NCI-H1417 (cell line): ENCODE data around the gene RAPGEF4.
A peak's percentile ranks its signal among the peaks of the same experiment; 100 is the strongest.
"Not testable (repeated sequence)": the region's sequence is repeated elsewhere in the genome, so short reads cannot be mapped to it uniquely, and the experiment has no call there.

Experiments
- DNase-seq, 3 experiments: peaks; one replicate each; lab custom pipeline; 2025; lab: John Stamatoyannopoulos, UW

The RAPGEF4 gene

DNA sequence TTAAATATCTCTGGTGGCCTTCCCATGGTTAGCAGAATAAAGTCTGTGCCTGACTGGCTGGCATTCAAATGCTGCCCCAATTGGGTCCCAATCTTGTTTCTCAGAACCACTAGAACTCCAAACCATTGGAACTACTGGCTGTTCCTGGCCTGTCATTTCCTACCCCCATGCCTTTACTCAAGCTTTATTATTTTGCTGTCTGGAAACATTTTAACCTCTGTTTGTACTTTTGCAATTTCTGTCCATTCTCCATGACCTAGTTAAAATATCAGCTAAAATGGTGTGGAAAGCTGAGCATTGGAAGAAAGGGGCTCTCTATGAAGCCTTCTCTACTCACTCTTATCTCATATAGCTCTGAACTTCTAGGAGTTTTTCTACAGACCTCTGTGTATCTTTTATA lies 38.7 kb downstream of the RAPGEF4 start:
- DNase-seq, result no peak

- no peak for DNase-seq
Observed at GRCh38 chr2:172775319-172775718, 39.7 kb downstream of the RAPGEF4 start.

GRCh38 chr2:172777431-172777830 lies 41.8 kb downstream of the RAPGEF4 start:
- no peak for DNase-seq

GRCh38 chr2:172782506-172783164 lies 47.0 kb downstream of the RAPGEF4 start:
- no peak for DNase-seq

GRCh38 chr2:172783165-172783898 lies 47.7 kb downstream of the RAPGEF4 start:
- no peak for DNase-seq

- DNase-seq, result no peak
Observed at GRCh38 chr2:172788871-172789270, 53.2 kb downstream of the RAPGEF4 start.

GRCh38 chr2:172790404-172790803 lies 54.8 kb downstream of the RAPGEF4 start:
- peak in 1 of 3 experiments; percentile 1 for DNase-seq

- DNase-seq, result no peak
Observed at GRCh38 chr2:172791953-172792352, 56.3 kb downstream of the RAPGEF4 start.

- DNase-seq, result no peak
Observed at GRCh38 chr2:172792711-172793110, 57.1 kb downstream of the RAPGEF4 start.

DNA sequence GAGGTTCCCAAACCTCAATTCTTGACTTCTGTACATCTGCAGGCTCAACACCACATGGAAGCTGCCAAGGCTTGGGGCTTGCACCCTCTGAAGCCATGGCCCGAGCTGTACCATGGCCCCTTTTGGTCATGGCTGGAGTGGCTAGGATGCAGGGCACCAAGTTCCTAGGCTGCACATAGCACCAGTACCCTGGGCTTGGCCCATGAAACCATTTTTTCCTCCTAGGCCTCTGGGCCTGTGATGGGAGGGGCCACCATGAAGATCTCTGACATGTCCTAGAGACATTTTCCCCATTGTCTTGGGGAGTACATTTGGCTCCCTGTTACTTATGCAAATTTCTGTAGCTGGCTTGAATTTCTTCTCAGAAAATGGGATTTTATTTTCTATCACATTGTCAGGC lies 67.7 kb downstream of the RAPGEF4 start:
- not testable (repeated sequence) for DNase-seq

GRCh38 chr2:172804423-172804822 lies 68.8 kb downstream of the RAPGEF4 start:
- DNase-seq, result no peak

DNA sequence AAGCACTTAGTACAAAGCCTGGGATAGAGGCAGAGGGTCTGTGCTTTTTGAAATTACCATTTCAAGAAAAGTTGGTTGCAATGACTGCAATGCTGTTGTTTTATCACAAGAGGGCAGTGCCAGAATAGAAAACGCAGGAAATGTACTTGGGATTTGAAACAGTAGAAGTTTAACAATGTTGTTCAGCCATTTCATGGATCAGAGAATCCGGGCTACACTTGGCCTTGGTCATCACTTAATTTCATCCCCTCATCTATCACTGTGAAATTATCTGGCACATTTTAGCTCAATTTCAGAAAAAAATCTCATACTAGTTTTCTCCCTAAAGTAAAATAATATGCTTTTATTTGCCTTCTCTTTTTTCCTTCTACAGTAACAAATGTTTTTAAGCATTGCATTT lies 70.8 kb downstream of the RAPGEF4 start:
- DNase-seq, result peak in 2 of 3 experiments; percentile 21 to 53

DNA sequence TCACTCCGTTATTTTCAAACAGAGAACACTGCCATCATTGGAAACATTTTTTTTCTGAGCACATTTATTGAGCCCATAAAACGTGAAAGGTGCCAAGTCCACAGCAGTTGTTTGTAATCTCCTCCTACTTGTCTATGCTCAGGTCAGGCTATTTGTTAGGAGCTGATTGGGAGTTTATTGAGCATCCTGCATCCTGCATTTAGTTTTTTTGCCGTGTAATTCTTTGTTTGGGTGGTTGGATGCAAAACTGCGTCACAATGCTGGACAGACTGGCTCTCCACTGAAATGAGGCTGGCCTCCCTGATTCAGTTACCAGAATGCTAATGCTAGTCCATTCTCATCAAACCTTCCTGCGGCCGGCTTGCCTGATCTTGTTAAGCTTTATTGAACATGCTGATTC lies 71.4 kb downstream of the RAPGEF4 start:
- DNase-seq, result peak in 1 of 3 experiments; percentile 7

- DNase-seq, result peak in 2 of 3 experiments; percentile 8 to 69
Observed at GRCh38 chr2:172808156-172808555, 72.5 kb downstream of the RAPGEF4 start.

GRCh38 chr2:172811027-172811426 lies 75.4 kb downstream of the RAPGEF4 start:
- no peak for DNase-seq

DNA sequence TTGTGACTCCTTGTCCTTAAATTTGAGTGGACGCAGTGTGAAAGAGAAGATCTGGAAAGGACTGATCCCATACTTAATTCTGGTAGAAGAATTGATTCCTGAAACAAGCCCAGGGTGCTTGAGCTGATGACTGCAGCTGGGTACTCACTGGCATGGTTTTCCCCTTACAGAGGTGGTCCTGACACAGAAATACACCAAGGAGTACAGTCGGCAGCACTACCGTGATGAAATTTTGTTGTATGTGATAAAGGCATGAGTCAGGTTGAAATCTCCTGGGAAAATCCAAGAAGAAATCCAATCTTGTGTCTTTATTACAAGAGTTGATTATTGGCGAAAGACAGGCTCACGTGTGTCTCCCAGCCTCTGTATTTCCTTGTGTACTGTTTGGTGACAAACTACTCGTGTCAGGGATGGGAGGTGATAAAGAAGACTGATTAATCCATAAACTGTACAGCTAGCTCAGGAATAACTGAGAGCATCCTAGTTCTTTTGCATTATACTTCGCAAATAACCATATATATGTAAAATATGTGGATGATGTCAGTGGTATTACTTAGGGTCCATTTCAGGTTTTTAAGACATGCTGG lies 76.6 kb downstream of the RAPGEF4 start:
- DNase-seq, result no peak

DNA sequence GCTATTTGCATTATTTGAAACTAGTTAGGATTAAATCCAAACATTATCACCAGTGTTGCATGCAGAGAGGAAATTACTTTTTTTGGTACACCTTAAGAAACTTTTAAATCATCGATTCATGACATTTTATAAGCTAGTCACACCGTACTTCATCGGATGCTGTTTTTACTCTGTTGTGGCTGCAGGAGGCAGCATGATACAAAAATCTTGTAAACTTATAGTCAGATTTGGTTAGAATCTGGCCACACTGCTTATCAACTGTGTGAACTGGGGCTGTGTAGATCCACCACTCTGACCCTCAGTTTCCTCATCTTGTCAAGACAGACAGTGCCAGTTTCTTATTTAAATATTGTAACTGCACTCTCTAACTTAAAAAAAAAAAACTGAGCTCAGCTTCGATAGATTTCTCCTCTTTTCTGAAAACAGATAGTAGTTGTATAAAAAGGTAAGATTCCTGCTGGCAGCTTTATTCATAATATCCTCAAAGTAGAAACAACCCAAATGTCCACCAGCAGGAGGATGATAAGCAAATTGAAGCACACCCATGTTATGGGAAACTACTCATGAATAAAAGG lies 77.8 kb downstream of the RAPGEF4 start:
- DNase-seq, result peak in 1 of 3 experiments; percentile 1

DNA sequence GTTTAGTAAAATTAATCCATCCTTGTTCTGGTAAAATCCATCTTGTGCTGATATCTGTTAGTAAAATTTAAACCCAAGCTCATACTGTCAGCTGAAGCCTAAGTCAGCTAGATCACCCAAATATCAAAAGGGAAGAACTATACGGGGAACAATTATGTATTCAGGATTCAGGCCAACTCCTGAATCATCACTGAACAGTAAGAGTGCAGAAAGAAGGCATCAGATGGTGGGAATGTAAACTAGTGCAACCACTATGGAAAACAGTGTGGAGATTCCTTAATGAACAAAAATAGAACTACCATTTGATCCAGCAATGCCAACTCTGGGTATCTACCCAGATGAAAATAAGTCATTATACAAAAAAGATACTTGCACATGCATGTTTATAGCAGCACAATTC lies 81.8 kb downstream of the RAPGEF4 start:
- DNase-seq, result no peak

DNA sequence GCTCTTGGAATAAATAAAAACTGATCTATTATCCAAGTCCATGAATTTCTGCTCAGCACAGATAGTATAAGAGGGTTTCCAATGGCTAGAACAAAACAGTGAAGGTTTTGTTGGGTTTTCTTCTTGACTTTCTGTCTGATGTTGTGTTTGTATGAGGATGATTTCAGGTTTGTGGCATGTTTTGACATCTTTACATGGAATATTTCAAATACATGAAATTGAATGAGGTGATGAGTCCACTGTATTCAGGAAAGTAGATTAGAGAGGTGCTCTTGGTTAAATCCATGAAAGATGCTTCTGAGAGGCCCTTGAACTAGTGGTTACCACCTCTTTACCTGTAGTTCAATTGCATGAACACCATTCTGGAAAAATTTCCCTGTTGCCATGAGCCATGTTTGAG lies 84.3 kb downstream of the RAPGEF4 start:
- DNase-seq, result peak in 2 of 3 experiments; percentile 29 to 50

DNA sequence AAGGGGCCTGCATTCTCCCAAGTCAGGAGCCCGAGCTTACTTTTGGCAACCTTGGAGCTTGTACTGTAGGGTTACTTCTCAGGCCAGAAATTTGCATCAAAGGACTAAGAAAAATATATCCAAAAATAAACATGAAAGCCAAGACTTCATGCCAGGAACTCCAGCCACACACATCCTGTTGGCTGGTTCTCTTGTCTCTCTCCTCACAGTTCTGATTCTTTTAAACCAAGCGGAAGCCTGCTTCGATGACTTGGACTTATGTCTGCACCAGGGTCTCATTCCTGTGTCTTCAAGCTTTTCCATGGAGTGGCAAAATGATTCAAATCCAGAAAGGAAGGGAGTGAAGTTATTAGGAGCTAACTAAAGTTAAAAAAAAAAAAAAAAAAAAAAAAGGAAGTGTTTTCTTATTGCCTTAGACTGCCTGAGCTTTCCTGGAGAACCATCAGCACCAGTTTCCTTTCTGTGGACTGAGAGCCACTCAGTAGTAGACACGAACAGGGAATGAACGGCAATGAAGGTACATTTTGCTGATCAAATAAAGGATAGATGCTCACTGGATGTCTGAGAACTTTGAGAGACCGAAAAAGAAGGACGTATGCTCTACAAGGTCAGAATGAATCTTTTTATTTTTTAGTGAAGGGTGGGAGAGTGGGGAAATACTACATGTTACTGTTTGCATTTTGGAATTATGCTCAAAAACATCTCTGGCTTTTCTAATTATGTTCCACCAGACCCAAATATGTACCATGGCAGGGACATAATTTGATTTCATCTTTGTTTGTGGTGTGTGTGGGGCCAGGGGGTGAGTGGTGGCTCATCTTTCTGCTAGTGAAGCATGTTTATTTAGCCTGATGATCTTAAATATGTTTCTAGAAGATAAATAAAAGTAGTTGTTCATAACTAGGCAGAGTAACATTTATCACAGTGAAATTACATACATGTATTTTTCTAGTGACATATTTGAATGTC lies 86.0 kb downstream of the RAPGEF4 start:
- no peak for DNase-seq

DNA sequence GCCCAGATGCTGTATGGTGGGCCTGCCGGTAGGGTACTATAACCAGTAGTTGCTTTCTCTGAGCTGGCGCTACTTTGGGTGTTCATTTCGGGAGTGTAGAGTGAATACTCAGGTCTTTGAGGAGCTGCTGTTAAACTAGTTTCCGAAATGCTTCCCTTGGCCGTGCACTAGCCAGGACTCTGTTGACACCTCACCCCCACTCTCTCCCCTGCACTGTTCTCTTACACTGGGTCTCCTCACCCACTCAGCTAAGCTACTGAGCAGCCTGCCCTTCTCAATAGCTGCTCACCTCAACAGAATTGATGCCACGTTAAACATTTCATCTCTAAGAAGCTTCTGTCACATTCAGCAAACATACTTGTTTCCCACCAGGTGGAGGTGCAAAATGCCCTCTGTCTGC lies 86.9 kb downstream of the RAPGEF4 start:
- DNase-seq, result no peak
